ENCODE results near the gene INAVA.

- TF ChIP-seq EZH2 (IDR thresholded peaks at IDR 0.05; ENCODE audit: insufficient read depth, poor library complexity, severe bottlenecking) (no peak), EZH2phosphoT487 (IDR thresholded peaks at IDR 0.05; ENCODE audit: insufficient read depth, low read depth) (no peak)
Observed at GRCh38 chr1:200893411-200893901, 1.2 kb upstream of the INAVA start.
